CD4-positive, alpha-beta memory T cell (primary cell): ENCODE data around the gene TMEM209. TPM values are rescaled to one million over a fixed set of nuclear protein-coding genes. Genes with fewer than 3 reads are reported as not detected.

Experiments
- CTCF ChIA-PET: fragments of 350-600 bp; sonication (Branson Sonifier 250); formaldehyde crosslinking; loops from one replicate; lab custom pipeline; 2021; ENCODE audit warnings: inconsistent platforms; ENCODE audit not compliant: partially characterized antibody; lab: Charles Lee
- POLR2A ChIA-PET: fragments of 350-600 bp; sonication (Branson Sonifier 250); formaldehyde crosslinking; loops from one replicate; lab custom pipeline; 2021; ENCODE audit not compliant: partially characterized antibody; lab: Charles Lee
- DNase-seq, 5 donors: peaks; one replicate each; pipeline versions ENCODE4 v3.0.0 to v3.0.0-alpha.2; 2020 to 2022; ENCODE audit warnings: mixed read lengths in 1 of 5
- H3K27ac ChIP-seq: one replicate; pipeline ENCODE4 v1.7.0; 2013; ENCODE audit warnings: low read depth, low read length
- H3K27me3 ChIP-seq: 2 replicates; pipeline ENCODE4 v1.7.0; 2013; ENCODE audit warnings: mild to moderate bottlenecking, low read length, moderate library complexity; ENCODE audit not compliant: insufficient read depth
- H3K36me3 ChIP-seq: 2 replicates; pipeline ENCODE4 v1.7.0; 2013; ENCODE audit warnings: mild to moderate bottlenecking, low read length, moderate library complexity; ENCODE audit not compliant: insufficient read depth
- H3K4me1 ChIP-seq: 2 replicates; pipeline ENCODE4 v1.7.0; 2013; ENCODE audit warnings: mild to moderate bottlenecking, low read length, moderate library complexity; ENCODE audit not compliant: insufficient read depth
- H3K4me3 ChIP-seq, 2 donors: one replicate each; pipeline ENCODE4 v1.7.0; 2013; ENCODE audit warnings: low read length in 2 of 2, mild to moderate bottlenecking in 1 of 2
- H3K9me3 ChIP-seq, 2 donors: one replicate each; pipeline ENCODE4 v1.7.0; 2013; ENCODE audit warnings: low read length in 2 of 2, control low read depth in 1 of 2; ENCODE audit not compliant: control insufficient read depth in 1 of 2
- H3K27ac Mint-ChIP-seq, 7 donors: one replicate each; pipeline ENCODE4 v1.8.0; 2020 to 2021; ENCODE audit warnings: mixed read lengths in 7 of 7, mild to moderate bottlenecking in 6 of 7, inconsistent platforms in 3 of 7, moderate library complexity in 3 of 7
- H3K27me3 Mint-ChIP-seq, 2 donors: one replicate each; pipeline ENCODE4 v1.8.0; 2020 to 2021; ENCODE audit warnings: mixed read lengths in 2 of 2
- H3K36me3 Mint-ChIP-seq, 2 donors: one replicate each; pipeline ENCODE4 v1.8.0; 2020 to 2021; ENCODE audit warnings: mixed read lengths in 2 of 2, inconsistent platforms in 1 of 2, mild to moderate bottlenecking in 1 of 2
- H3K4me1 Mint-ChIP-seq, 4 donors: one replicate each; pipeline ENCODE4 v1.8.0; 2020 to 2021; ENCODE audit warnings: mixed read lengths in 4 of 4, mild to moderate bottlenecking in 1 of 4
- H3K4me3 Mint-ChIP-seq, 8 donors: one replicate each; pipeline ENCODE4 v1.8.0; 2020 to 2021; ENCODE audit warnings: mixed read lengths in 8 of 8, mild to moderate bottlenecking in 7 of 8, moderate library complexity in 6 of 8, inconsistent platforms in 3 of 8
- H3K9me3 Mint-ChIP-seq, 8 donors: one replicate each; pipeline ENCODE4 v1.8.0; 2020 to 2021; ENCODE audit warnings: mixed read lengths in 8 of 8, mild to moderate bottlenecking in 5 of 8, inconsistent platforms in 3 of 8, moderate library complexity in 1 of 8
- intact Hi-C: fragments of 100-400 bp; cut with micrococcal nuclease; formaldehyde crosslinking; loops from one replicate; pipeline ENCODE4 v1.15.1; 2023
- polyA plus RNA-seq, 2 donors: library from polyadenylated mRNA; unstranded; fragments of 300-500 nt; fragmentation: Illumina TruSeq; gene quantifications; one replicate each; pipeline ENCODE4 v1.2.3, GENCODE V29; 2021
- total RNA-seq, 2 experiments: library from RNA; stranded (reverse); gene quantifications; one replicate each; pipeline ENCODE4 v1.2.3, GENCODE V29; 2021

The TMEM209 gene
- total and polyA plus RNA-seq, 4 experiments from 2014 or later: 34.5 to 48.8 (median 40.2) TPM

DNA sequence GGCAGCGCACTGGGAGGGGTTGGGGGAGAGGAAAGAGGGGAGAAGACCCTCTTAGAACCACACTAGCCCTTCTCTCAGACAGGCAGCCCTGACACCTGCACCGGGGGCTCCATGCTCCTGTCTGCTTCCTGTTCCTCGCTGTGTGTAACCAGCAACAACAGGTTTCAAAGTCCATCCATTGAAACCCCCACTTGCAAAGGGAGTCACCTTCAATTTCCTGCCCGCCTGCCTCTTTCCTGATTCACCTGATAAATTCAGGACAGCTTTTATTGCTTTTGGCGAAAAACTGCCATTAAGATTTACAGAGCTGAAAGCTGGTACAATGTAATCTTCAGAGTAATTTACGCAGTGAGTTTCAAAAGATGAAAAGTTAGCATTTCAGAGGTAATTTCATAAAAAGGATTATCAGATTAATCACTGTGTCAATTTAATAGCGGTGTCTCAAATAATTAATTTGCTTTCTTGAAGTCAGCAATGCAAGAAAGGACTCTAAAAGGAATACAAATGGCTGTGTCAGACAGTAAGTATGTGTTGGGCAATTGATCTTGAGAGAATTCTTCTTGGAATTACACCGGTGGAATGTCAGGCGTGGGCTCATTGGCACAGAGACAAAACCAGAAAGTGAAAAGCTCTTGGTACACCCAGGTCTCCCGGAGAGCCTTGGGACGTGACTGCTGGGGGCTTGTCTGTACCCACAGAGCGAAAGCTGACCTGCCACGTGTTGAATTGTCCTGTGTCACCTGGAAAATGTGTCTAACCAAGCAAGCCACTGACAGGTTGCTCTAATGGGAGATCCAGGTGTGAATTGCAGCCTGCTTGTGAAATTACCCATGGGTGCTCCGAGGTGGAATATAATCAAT lies 60.7 kb downstream of the TMEM209 start:
- no peaks in the 10 kb centered on the region for H3K9me3 Mint-ChIP-seq
- H3K9me3 ChIP-seq: no peaks in the 10 kb centered on the region
- H3K4me1 ChIP-seq: peaks cover 15% of the 10 kb centered on the region
- H3K27me3 Mint-ChIP-seq: no peaks in the 10 kb centered on the region
- no peaks in the 10 kb centered on the region for H3K36me3 ChIP-seq
- ChIA-PET CTCF (no interaction called here), POLR2A (no interaction called here)
- no peak for DNase-seq
- intact Hi-C loops: no loop called here
- H3K4me3 ChIP-seq: no peak overlapping the region
- peak overlapping the region in 1 of 7 donors; percentile 2 for H3K27ac Mint-ChIP-seq
- H3K27me3 ChIP-seq: no peaks in the 10 kb centered on the region
- peak overlapping the region in 1 of 8 donors; percentile 8 for H3K4me3 Mint-ChIP-seq
- peaks cover under 1% of the 10 kb centered on the region in 2 donors for H3K36me3 Mint-ChIP-seq
- H3K27ac ChIP-seq: no peak overlapping the region
- H3K4me1 Mint-ChIP-seq: peaks cover 3 to 14% (median 6%) of the 10 kb centered on the region in 4 donors

DNA sequence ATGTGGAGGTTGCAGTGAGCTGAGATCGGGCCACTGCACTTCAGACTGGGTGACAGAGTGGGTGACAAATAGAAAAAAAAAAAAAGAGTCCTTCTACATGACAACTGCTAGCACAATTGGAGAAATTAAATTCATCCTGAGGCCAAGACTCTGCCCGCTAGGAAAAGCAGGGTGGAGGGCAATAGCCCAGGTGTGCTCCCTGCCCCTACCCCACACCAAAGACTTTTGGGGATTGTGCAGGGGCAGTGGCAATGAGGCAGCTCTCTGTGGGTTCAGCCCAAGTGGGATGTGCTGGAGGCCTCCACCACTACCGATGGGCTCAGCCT lies 61.3 kb downstream of the TMEM209 start:
- no peaks in the 10 kb centered on the region for H3K9me3 ChIP-seq
- no peaks in the 10 kb centered on the region for H3K9me3 Mint-ChIP-seq
- H3K4me1 ChIP-seq: peaks cover 15% of the 10 kb centered on the region
- CTCF ChIA-PET: no interaction called here
- H3K4me3 ChIP-seq: no peak overlapping the region
- H3K36me3 Mint-ChIP-seq: peaks cover 6% of the 10 kb centered on the region in 2 donors
- intact Hi-C loops: no loop called here
- H3K36me3 ChIP-seq: no peaks in the 10 kb centered on the region
- no peak overlapping the region for H3K4me3 Mint-ChIP-seq
- H3K27me3 ChIP-seq: no peaks in the 10 kb centered on the region
- no peak for DNase-seq
- H3K27ac Mint-ChIP-seq: no peak overlapping the region
- H3K27ac ChIP-seq: no peak overlapping the region
- peaks cover 3 to 14% (median 9%) of the 10 kb centered on the region in 4 donors for H3K4me1 Mint-ChIP-seq
- POLR2A ChIA-PET: no interaction called here
- H3K27me3 Mint-ChIP-seq: no peaks in the 10 kb centered on the region

DNA sequence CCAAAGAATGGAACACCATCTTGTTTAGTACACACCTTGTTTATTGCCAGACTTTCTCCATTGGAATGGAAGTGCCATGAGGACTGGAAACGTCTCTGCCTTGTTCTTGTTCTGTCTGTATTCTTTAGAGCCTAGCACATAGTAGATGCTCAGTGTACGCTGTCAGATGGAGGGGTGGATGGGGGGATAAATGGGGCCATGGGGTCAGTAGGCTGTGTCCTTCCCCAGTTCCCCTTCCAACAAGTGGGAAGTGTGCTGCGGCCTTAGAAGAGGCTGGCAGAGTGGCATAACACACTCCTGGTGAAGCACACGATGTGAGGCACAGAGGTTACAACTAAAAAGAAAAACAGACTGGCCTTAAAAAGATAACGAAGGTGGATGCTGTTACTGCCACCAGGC lies 61.9 kb downstream of the TMEM209 start:
- H3K4me3 Mint-ChIP-seq: peak overlapping the region in 3 of 8 donors; percentile 15 to 52 (median 21)
- H3K27me3 ChIP-seq: no peaks in the 10 kb centered on the region
- H3K27me3 Mint-ChIP-seq: no peaks in the 10 kb centered on the region
- no peak overlapping the region for H3K27ac ChIP-seq
- POLR2A ChIA-PET: no interaction called here
- CTCF ChIA-PET: no interaction called here
- no peaks in the 10 kb centered on the region for H3K9me3 Mint-ChIP-seq
- intact Hi-C loops: no loop called here
- no peaks in the 10 kb centered on the region for H3K36me3 ChIP-seq
- peak overlapping the region in 2 of 7 donors; percentile 9 to 81 for H3K27ac Mint-ChIP-seq
- H3K4me1 Mint-ChIP-seq: peaks cover 3 to 14% (median 10%) of the 10 kb centered on the region in 4 donors
- no peaks in the 10 kb centered on the region for H3K9me3 ChIP-seq
- DNase-seq: no peak
- peaks cover 15% of the 10 kb centered on the region for H3K4me1 ChIP-seq
- H3K4me3 ChIP-seq: no peak overlapping the region
- H3K36me3 Mint-ChIP-seq: peaks cover 6 to 7% of the 10 kb centered on the region in 2 donors

DNA sequence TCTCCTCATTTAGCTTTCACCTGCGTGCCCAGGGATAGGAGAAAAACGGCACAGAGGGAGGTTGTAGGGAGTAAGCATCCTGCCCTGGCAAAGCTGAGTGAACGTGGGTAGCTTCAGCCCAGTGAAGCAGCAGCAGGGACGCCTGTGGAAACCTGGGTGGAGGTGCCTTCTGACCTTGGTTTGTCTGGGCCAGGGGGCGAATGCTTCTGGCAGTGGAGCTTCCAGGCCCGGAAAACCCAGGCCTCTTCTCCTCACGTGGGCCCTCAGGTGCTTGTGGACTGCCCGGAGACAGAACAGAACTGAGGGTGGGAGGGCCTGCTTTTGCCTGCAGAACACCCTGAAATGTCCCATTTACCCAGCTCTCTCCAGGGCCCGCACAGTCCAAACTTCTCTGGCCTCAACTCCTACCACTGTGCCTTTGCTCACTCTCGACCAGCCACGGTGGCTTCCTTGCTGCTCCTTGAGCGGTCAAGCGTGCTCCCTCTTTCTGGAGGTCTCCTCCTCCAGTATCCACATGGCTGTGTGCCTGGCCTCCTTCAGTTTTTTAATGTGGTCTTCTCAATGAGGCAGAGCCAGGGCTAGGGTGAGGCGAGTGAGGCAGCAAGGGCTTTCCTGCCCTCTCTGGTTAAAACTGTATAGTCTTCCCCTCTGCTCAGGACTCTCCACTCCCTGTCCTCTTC lies 62.4 kb downstream of the TMEM209 start:
- Mint-ChIP-seq H3K36me3 (peaks cover 6 to 8% of the 10 kb centered on the region in 2 donors), H3K27ac (peak overlapping the region in 3 of 7 donors; percentile 35 to 81 (median 78)), H3K27me3 (no peaks in the 10 kb centered on the region), H3K9me3 (no peaks in the 10 kb centered on the region), H3K4me1 (peaks cover 3 to 14% (median 10%) of the 10 kb centered on the region in 4 donors), H3K4me3 (peak overlapping the region in 7 of 8 donors; percentile 15 to 81 (median 52))
- Histone ChIP-seq H3K9me3 (no peaks in the 10 kb centered on the region), H3K27me3 (no peaks in the 10 kb centered on the region), H3K4me1 (peaks cover 15% of the 10 kb centered on the region), H3K4me3 (no peak overlapping the region), H3K36me3 (no peaks in the 10 kb centered on the region), H3K27ac (no peak overlapping the region)
- no peak for DNase-seq
- CTCF ChIA-PET: no interaction called here
- POLR2A ChIA-PET: interaction anchor here (0.7 to 1.3 kb wide), 2 partner anchors 14 to 72 kb away, joined by 3 to 4 read pairs; partner anchors contain the start of gene KLHDC10
- intact Hi-C loops: no loop called here

DNA sequence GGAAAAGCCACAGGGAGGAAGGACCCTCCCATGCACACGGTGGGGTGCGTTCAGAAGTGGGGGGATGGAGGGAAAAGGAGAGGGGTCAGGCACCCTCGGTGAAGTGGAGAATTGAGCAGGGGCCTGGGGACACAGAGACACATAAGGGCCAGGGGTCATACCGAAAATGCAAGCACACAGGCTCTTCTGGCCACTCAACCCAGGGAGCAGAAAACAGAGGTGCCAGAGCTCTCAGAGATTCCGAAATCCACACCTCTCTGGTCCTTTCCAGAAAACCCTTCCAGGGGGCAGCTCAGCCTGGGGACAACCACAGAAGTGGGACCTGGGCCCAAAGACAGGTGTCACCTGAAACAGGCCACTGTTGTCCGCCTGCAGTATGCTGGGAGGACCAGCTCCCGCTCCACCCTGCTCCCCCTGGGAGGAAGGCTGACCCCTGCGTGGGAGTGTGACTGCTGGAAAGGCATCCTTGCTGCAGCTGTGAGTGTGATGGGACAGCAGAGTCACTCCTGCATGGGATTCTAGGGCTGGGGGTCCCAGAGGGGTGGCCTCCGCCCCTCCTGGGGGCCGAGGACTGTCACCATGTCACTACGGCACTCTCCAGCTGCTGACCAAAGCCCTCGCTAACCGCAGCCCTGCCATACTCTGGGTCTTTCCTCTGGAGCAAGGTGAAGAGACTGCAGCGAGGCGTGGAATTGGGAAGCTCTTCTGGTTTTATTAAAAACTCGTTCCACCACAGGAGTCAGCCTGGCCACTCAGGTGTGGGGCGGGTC lies 63.1 kb downstream of the TMEM209 start:
- ChIA-PET CTCF (no interaction called here), POLR2A (interaction anchor here (0.7 to 2.5 kb wide), 4 partner anchors 14 to 71 kb away, joined by 3 to 12 read pairs (median 4); partner anchors contain the start of genes KLHDC10 and TMEM209)
- H3K27me3 ChIP-seq: no peaks in the 10 kb centered on the region
- Mint-ChIP-seq H3K4me1 (peaks cover 3 to 14% (median 10%) of the 10 kb centered on the region in 4 donors), H3K27me3 (no peaks in the 10 kb centered on the region), H3K27ac (peak overlapping the region in 5 of 7 donors; percentile 50 to 90 (median 80)), H3K9me3 (no peaks in the 10 kb centered on the region), H3K36me3 (peaks cover 6 to 11% of the 10 kb centered on the region in 2 donors), H3K4me3 (peak overlapping the region; percentile 68 to 83 (median 81))
- intact Hi-C loops: no loop called here
- H3K36me3 ChIP-seq: no peaks in the 10 kb centered on the region
- peaks cover 17% of the 10 kb centered on the region for H3K4me1 ChIP-seq
- DNase-seq: no peak
- H3K9me3 ChIP-seq: no peaks in the 10 kb centered on the region
- H3K27ac ChIP-seq: peak overlapping the region; percentile 41
- H3K4me3 ChIP-seq: peak overlapping the region; percentile 22 to 58

DNA sequence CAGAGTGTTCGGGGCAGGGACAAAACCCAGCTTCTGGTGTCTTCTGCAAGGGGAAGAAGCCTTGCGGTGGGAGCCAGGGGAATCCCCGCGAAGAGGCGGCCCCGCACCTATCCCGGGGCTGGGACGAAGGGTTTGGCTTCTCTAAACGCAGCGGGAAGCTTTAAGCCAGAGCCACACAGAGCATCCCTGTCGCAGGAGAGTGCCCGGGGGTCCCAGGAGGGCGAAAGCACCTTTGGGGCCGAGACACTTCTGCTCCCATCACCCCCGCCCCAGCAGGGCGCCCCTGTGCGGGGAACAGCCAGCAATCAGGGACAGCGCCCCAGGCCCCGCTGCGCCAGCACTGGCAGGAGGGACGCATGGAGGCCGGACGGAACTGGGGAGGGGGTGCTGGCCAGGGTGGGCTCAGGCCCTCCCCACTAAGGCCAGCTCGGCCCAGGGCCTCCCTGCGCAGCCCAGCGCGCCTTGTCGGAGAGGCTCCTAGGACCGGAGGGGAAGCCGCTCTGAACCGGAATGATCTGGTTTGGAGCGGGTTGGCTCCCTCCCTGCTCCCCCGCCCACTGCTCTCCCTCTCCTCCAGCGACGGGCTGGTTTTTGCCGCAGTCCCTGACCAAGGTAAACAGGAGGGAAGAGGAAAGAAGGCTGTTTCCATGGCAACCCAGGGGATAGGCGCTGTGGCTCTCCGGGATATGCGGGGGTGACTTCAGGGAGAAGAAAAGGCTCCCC lies 63.9 kb downstream of the TMEM209 start:
- peaks cover 11 to 13% of the 10 kb centered on the region in 2 donors for H3K36me3 Mint-ChIP-seq
- Histone ChIP-seq H3K36me3 (no peaks in the 10 kb centered on the region), H3K27ac (peak overlapping the region; percentile 41), H3K4me1 (peaks cover 24% of the 10 kb centered on the region), H3K27me3 (no peaks in the 10 kb centered on the region), H3K9me3 (no peaks in the 10 kb centered on the region), H3K4me3 (peak overlapping the region; percentile 22 to 58)
- peak; percentile 37 to 60 (median 44) for DNase-seq
- intact Hi-C loops: no loop called here
- H3K4me1 Mint-ChIP-seq: peaks cover 9 to 19% (median 13%) of the 10 kb centered on the region in 4 donors
- ChIA-PET POLR2A (interaction anchor here (0.7 to 2.5 kb wide), 5 partner anchors 15 to 917 kb away, joined by 3 to 12 read pairs (median 3); partner anchors contain the start of genes AHCYL2, KLHDC10 and TMEM209), CTCF (no interaction called here)
- H3K4me3 Mint-ChIP-seq: peak overlapping the region; percentile 68 to 83 (median 81)
- no peaks in the 10 kb centered on the region for H3K27me3 Mint-ChIP-seq
- no peaks in the 10 kb centered on the region for H3K9me3 Mint-ChIP-seq
- H3K27ac Mint-ChIP-seq: peak overlapping the region; percentile 29 to 90 (median 79)
